LNCAP (cell line): Measurements from ENCODE around the gene SLC17A7.

ENCODE experiments used
- TF ChIP-seq, protein P1 (sequence below): fragments of 450-650 bp; IDR thresholded peaks from 2 replicates; pipeline ENCODE4 v1.5.1; 2017; ENCODE audit warnings: mild to moderate bottlenecking

SLC17A7 gene

DNA sequence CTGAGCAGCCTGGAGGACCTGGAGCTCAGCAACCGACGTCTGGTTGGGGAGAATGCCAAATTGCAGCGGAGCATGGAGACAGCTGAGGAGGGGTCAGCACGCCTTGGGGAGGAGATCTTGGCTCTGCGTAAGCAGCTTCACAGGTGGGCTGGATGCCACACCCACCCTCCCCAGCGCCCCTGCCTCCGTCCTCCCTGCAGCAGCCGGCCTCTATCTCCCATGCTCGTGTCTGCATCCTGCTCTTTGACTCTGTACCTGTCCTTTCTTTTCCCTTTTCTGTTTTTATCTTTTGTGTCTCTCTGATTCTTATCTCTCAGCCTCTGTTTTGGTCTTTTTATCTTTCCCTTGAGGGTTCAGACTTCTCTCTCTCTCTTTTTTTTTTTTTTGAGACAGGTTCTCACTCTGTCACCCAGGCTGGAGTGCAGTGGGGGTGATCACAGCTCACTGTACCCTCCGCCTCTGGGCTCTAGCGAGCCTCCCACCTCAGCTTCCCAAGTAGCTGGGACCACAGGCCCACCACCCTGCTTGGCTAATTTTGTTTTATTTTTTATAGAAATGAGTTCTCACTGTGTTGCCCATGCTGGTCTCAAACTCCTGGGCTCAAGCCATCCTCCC, 43.2 kb downstream of the SLC17A7 start:
- TF ChIP-seq, protein P1, sequence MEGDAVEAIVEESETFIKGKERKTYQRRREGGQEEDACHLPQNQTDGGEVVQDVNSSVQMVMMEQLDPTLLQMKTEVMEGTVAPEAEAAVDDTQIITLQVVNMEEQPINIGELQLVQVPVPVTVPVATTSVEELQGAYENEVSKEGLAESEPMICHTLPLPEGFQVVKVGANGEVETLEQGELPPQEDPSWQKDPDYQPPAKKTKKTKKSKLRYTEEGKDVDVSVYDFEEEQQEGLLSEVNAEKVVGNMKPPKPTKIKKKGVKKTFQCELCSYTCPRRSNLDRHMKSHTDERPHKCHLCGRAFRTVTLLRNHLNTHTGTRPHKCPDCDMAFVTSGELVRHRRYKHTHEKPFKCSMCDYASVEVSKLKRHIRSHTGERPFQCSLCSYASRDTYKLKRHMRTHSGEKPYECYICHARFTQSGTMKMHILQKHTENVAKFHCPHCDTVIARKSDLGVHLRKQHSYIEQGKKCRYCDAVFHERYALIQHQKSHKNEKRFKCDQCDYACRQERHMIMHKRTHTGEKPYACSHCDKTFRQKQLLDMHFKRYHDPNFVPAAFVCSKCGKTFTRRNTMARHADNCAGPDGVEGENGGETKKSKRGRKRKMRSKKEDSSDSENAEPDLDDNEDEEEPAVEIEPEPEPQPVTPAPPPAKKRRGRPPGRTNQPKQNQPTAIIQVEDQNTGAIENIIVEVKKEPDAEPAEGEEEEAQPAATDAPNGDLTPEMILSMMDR: no peak

DNA sequence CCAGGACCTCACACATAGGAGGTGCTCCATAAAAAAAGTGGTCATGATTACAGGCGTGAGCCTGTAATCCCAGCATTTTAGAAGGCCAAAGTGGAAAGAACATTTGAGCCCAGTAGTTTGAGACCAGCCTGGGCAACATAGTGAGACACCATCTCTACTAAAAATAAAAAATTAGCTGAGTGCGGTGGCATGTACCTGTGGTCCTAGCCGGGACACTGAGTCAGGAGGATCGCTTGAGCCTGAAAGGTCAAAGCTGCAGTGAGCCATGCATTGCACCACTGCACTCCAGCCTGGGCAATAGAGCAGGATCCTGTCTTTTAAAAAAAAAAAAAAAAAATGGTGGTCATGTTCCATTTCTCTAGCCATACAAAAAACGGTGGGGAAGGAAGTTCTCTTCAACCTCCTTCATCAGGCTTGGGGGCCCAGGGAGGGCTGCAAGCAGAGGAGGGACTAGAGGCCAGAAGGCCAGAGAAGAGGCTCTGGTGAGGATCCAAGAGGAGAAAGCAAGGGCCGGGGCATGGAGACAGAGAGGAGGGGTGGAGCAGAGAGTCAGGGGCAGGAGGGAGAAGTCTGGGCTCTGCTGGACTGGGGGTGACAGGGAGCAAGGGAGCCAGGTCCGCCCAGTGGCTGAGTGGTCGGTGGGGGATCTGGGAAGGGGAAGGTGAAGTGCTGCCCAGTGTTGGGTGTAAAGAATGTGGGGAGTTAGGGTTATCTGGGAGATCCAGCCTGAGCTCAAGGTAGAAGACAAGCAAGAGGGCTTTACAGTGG, 44.4 kb downstream of the SLC17A7 start:
- TF ChIP-seq, protein P1: no peak

DNA sequence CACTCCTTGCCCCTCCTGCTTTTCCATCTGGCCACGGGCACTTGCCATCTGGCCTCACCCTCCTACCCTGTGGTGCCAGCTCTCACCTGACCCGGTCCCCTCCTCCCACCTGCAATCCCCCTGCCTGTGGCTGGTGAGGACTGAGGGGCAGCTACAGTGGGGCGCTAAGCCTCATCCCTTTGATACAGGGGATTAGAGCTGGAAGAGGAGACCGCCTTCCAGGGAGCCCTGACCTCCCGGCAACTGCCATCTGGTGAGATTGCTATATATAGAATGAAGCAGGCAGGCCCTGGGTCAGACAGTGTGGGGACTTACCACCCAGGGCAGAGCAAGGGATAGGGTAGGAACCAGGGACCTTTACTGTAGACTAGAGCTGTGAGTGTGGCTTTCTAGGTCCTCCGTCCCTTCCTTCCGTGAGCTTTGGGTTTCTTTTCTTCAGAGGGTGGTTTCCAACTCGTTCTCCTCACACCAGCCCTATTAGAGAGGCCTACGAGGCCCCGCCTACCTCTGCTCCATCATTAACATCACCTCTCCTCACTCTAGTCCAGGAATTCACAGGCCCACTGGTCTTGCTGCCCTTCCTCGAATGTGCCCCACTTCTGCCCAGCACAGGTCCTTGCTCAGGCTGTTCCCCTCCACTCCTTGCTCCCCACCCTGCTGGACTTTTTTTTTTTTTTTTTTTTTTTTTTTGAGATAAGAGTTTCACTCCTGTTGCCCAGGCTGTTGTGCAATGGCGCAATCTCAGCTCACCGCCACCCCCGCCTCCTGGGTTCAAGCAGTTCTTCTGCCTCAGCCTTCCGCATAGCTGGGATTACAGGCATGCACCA, 45.5 kb downstream of the SLC17A7 start:
- TF ChIP-seq, protein P1: no peak

DNA sequence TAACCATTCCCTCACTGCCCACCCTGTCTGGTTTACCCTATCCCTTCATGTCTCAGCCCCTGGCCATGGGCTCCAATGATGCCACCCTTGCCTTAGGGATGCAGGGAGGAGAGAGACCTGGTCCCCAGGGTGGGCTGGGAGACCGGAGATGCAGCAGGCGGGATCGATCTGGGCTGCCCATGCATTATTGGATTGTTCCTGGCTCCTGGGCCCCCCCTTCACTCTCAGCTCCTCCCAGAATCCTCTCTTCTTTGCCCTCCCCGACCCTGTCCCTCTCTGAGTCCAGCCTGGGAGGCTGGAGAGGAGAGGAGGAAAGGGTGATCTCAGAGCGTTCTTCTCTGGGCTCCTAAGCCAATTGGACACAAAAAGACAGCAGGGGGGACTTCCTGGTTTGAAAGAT, 47.4 kb downstream of the SLC17A7 start:
- TF ChIP-seq, protein P1: no peak

DNA sequence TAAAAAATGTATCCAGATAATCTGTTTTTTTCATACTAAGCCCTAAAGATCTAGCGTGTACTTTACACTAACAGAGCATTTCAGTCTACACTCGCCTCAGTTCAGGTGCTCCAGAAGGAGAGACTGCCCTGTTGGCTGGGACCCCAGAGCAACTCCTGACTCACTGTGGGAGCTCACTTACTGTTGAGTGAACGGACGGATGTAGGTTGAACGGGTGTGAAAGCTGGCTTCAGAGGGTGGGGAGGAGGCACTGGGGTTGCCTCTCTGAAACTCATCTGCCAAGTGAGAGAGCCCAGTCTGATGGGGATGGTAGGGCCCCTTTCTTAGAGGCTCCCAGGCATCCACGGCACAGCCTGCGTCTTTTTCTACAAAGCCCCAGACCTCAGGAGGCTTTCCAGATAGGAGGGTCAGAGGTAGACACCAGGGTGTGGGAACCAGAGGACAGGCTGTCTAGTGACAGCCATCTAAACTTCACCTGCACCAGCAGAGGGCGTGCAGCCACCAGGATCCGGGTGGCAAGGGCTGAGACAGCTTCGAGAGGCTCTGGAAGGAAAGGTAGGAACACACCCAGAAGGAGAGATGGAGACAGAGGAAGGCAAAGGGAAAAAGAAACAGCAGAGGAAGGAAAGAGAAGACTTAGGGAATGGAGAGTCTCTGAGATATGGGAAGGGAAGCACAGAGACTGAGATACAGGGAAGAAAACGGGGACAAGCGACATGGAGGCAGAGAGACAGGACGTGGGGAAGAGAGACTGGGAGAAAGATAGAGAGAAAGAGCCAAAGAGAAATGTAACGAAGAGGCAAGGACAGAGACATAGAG, 49.5 kb downstream of the SLC17A7 start:
- TF ChIP-seq, protein P1: peak; percentile 90

DNA sequence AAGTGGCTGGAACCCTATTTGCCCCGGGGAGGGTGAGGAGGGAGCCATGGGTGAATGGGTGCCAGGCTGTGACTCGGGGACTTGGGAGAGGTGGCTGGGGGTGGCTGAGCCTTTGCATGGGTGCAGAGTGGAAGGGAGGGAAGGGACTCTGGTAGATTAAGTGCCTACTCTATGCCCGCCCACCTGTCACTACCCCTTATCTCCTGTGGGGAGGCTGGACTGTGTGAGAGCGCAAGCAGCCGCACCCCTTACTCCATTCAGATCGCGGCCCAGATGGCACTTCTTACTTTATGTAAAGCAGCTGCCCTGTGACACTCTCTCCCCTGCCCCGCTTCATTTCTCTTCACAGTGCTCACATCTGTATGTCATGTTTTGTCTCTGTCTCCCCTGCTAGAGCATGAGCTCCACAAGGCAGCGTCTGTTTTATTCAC, 50.4 kb downstream of the SLC17A7 start:
- TF ChIP-seq, protein P1: no peak
